G401.6 (cell line): ENCODE measurements around the gene SLC47A2.

Experiments
- FAIRE-seq: peaks from 2 replicates; lab custom pipeline; 2012; peaks lifted over from hg19 to GRCh38; lab: Jason Lieb, UNC

SLC47A2 gene

GRCh38 chr17:19664821-19665181 is 51.6 kb downstream of the SLC47A2 start:
- FAIRE-seq = no peak

- FAIRE-seq = no peak
These were observed 52.1 kb downstream of the SLC47A2 start for GRCh38 chr17:19664136-19664820.

- no peak for FAIRE-seq
These were observed 53.3 kb downstream of the SLC47A2 start for GRCh38 chr17:19663097-19663496.

- no peak for FAIRE-seq
These were observed 55.3 kb downstream of the SLC47A2 start for GRCh38 chr17:19661121-19661520.

GRCh38 chr17:19660219-19660870 is 56.0 kb downstream of the SLC47A2 start:
- FAIRE-seq = no peak

GRCh38 chr17:19659366-19660177 is 56.8 kb downstream of the SLC47A2 start:
- no peak for FAIRE-seq

GRCh38 chr17:19656851-19657581 is 59.4 kb downstream of the SLC47A2 start:
- FAIRE-seq = no peak

GRCh38 chr17:19656336-19656735 is 60.0 kb downstream of the SLC47A2 start:
- no peak for FAIRE-seq

- no peak for FAIRE-seq
These were observed 61.5 kb downstream of the SLC47A2 start for GRCh38 chr17:19654896-19655295.

GRCh38 chr17:19654342-19654886 is 62.0 kb downstream of the SLC47A2 start:
- FAIRE-seq = no peak

GRCh38 chr17:19652595-19652994 is 63.8 kb downstream of the SLC47A2 start:
- no peak for FAIRE-seq

- FAIRE-seq = no peak
These were observed 64.7 kb downstream of the SLC47A2 start for GRCh38 chr17:19651451-19652238.

- FAIRE-seq = no peak
These were observed 65.6 kb downstream of the SLC47A2 start for GRCh38 chr17:19650826-19651225.

- FAIRE-seq = no peak
These were observed 67.2 kb downstream of the SLC47A2 start for GRCh38 chr17:19649274-19649541.

GRCh38 chr17:19648475-19649273 is 67.7 kb downstream of the SLC47A2 start, which contains the start of gene ALDH3A2:
TSS of gene ALDH3A2 (plus strand) at chr17:19648751. CDS start at chr17:19648972, 221 bp downstream.
- FAIRE-seq = peak; percentile 78

- no peak for FAIRE-seq
These were observed 68.5 kb downstream of the SLC47A2 start for GRCh38 chr17:19647697-19648474.

GRCh38 chr17:19646788-19647696 is 69.3 kb downstream of the SLC47A2 start:
- no peak for FAIRE-seq

- peak; percentile 8 for FAIRE-seq
These were observed 70.6 kb downstream of the SLC47A2 start for GRCh38 chr17:19645734-19646201.
